ENCODE measurements around the gene TMPRSS6.

TMPRSS6 gene

DNA sequence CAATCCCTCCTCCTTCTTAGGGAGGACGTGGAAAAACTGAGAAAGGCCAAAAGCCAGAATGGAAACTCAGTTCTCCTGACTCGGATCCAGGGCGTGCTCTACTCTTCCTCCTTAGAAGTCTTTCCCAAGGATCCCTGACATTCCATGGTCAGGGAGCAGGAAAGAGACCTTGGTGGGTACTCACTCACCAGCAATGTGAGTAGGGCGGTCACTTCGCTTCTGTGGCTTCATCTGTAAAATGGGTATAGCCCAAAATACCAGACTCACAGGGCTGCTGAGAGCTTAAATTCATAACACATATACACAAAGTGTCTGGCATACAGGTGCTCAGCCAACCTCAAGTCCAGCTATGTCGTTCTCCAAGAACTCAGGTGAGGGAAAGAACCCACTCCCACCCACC lies 58.6 kb downstream of the TMPRSS6 start:
- no peak for DNase-seq

GRCh38 chr22:37049224-37049623 lies 60.3 kb downstream of the TMPRSS6 start:
- DNase-seq, result no peak

DNA sequence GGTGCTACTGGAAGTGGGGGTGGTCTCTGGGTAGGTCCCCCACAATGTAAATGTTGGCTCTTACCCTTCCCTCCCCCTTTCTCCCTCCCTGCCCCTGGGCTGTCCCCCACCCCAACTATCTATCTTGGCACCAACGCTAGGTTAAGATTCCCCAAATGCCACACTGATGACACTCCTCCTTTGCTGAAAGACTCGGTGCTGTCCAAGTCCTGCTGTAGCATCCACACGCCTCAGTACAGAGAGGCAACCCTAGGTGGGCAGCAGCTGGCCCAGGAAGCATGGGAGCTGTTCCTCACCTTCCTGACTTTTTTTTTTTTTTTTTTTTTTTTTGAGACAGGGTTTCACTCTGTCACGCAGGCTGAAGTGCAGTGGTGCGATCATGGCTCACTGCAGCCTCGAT lies 61.4 kb downstream of the TMPRSS6 start:
- peak; percentile 40 for DNase-seq

DNA sequence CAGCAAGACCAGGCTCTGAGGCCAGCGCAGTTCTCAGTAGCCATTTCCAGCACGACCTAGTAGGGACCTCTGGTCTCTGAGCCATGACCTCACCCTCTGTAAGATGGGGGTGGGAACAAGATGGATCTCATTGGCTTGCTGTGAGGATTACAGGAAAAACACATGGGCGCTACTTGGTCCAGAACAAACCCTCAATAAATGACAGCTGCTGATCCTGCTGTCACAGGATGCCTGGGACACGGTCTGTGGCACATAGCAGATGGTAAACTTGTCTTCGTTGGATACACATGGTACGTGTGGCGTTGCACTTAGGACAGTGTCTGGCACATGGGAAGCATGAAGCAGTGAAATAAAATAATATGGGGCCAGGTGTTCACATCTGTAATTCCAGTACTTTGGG lies 62.5 kb downstream of the TMPRSS6 start:
- DNase-seq, result no peak

DNA sequence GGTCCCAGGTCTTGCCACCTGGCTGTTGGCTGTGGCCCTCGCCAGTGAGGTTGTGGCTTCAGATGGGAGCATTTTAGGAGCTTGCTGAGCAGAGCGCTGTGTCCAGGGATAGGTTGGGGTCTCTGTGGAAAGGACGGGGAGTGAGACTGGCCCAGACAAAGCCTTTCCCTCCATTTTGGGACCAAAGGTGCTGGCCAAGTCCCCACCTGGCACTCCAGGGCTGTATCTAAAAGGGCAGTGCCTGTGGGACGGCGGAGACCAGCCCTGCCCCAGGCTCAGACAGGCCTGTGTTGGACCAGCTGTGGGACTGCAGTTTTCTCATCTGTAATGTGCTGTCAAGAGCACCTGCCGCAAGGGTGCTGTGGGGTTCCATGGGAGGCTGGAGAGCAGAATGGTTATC lies 62.9 kb downstream of the TMPRSS6 start:
- no peak for DNase-seq

DNA sequence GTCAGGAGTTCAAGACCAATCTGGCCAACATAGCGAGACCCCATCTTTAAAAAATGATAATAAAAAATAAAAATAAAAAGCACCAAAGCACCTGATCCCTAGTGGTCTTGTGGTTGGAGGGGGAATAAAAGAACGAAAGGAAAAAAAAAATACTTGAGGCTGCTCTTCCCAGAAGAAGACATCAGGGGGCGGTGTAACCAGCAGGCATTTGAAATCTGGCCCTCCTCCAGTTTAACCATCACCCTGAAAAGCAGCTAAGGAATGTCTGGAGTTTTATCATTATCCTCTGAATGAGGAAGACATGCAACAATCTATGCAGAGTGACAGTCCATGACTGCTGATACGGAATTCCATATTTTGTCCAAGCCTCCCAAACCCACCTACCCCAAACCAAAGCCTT lies 63.6 kb downstream of the TMPRSS6 start:
- peak; percentile 66 for DNase-seq

DNA sequence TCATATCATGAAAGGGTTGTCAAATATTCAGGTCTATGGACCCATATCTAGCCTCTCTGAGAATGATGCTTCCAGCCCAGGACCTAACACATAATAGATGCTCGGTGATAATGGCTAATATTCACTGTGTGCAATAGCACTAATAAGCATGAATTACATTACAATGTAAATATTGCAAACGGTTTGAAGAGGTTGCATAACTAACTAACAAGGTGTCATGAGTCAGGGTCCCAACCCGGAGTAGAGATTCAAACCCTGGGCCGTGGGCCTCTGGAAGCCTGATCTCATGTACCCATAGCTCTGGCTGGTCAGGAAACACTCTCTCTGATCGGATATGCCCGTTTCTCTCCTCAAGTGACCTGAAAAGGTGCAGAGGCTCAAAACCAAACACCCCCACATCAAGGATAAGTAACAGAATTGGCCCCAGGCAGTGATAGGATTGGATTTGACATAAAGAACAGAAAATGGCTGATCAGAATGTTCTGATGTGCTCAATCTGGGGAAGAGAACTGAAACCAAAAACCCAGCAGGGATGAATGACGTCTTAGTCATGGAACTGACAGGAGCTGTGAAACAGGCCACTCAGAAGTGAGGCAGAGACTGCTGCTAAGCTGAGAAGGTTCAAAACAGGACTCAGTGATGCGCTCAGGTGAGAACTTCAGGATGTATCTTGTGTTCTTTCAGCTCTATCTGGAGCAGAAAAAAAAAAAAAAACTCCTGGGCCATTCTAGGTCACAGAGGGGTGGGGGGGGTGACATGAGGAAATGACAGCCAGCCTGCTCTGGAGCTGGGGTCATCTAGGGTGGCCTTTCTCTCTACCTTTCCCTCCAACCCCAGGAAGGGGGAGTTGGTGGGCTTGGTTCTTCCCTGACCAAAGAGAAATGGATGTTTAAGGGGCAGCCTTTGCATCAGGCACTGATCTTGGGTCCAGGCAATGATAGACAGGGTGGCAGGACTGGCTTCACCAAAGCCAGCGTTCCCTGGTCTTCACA lies 64.6 kb downstream of the TMPRSS6 start:
- no peak for DNase-seq

GRCh38 chr22:37043828-37044538 lies 65.5 kb downstream of the TMPRSS6 start:
- no peak for DNase-seq

GRCh38 chr22:37043209-37043827 lies 66.2 kb downstream of the TMPRSS6 start:
- DNase-seq, result no peak

DNA sequence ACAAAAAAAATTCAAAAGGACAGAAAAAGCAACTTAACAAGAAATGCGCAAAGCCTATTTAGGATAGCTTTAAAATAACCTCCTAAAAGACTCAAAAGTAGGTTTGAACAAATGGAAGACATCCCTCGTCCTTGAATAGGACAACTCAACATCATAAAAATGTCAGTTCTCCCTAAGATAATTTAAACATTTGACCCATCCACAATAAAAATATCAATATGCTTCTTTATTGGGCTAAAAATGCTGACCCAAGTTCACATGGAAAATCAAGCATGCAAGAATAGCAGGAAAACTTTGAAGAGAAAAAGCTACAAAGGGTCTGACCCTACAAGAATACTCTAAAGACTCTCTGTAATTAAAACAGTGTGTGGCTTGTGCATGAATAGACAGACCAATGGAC lies 70.0 kb downstream of the TMPRSS6 start:
- DNase-seq, result no peak

GRCh38 chr22:37037669-37038068 lies 71.8 kb downstream of the TMPRSS6 start:
- no peak for DNase-seq

DNA sequence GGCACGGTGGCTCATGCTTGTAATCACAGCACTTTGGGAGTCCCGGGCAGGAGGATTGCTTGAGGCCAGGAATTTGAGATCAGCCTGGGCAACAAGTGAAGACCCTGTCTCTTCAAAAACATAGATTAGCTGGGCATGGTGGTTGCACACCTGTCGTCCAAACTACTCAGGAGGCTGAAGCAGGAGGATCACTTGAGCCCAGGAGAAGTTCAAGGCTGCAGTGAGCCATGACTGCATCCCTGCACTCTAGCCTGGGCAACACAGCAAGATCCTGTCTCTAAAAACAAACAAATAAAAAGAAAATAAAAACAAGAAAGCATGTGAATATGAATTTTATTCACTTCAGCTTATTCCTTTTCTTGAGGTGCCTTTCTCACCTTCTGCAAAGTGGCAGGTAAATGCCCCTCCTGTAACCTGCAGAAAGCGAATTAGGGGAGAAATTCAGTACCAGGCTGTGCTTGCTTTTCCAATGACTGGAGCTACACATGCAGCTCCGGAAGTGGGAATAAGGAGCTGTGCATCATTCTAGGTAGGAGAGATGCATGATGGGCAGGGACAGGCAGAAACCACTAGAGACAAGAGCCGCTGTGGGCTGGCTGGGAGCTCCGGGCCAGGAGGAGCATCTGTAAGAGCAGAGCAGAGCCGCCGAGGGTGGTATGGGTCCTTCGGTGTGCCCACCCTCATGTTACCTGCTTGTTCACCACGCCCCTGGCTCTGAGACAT lies 72.7 kb downstream of the TMPRSS6 start:
- no peak for DNase-seq

DNA sequence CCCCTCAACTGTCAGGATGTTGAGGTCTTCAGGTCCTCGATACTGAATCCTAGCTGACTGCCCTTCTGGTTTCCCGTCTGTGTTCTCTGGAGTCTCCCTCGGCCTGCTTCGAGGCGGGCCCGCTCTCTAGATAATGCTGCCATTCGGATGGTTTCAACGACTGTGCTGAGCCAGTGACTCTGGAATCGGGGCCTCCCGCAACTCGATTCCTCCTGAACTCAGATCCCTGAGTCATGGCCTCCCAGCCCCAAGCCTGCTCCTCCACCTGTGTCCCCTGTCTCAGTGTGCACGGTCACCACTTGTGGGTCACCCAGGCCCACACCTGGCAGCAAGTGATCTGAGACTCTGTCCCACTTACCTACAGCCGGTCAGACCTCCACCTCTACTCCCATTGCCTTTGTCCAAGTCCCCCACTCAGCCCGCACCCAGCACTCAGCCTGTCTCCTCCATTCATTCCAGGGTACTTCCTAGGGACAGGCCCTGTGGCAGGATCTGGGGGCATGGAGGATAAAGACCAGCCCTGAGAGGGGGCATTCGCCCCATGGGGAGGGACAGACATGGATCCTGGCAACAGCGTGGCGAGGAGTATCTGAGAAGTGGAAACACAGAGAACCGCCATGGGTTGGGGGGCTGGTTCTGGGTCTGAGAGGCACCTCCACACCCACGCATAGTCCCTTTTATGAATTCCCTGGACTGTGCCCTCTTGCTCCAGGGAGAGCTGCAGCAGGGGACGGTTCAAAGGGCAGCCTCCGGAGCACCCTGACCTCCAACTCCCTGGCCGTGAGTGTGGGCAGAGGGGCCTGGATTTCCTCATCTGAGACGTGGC lies 75.7 kb downstream of the TMPRSS6 start:
- DNase-seq, result no peak

DNA sequence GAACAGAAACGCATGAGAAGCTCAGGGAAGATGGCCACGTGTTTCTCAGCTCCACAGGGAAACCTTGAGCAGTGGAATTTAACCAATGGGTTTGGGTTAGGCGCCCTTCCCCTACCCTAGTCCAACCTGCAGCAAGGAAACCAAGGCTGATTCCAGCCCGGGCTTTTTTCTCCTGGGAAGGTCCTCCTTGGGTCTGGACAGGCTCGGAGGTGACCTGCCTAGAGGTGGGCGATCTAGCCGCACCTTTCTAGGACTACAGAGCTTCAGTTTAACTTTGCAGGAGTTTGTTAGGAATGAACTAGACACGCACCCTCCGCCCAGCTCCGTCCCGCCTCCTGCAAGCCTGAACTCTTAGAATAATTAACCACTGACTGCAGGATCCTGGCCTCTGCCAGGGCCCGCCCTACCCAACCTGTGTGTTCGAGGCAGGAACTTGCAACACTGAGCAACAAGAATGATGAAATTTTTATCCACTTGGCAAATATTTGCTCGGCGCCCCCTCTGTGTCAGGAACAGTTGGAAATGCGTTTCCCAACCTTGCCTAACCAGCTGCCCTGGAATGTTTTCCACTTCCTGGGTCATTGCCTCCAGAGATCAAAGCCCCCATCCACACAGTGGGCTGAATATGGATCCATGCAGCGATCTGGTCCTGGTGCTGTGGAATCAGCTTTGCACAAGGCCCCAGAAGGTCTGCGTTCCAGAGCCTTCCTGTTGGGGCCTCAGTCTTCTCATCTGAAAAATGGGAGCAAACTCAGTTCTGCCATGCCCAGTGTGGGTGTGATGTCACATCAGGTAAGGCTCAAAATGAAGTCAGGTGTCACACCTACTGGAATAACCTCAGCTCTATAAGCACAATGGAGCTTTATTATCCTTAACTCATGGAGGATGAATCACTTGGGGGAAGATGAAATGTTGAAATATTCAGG lies 76.7 kb downstream of the TMPRSS6 start:
- peak; percentile 17 for DNase-seq

- no peak for DNase-seq
These were observed 77.4 kb downstream of the TMPRSS6 start for GRCh38 chr22:37032134-37032534.

GRCh38 chr22:37030560-37031281 lies 78.8 kb downstream of the TMPRSS6 start:
- DNase-seq, result no peak

- DNase-seq, result no peak
These were observed 80.5 kb downstream of the TMPRSS6 start for GRCh38 chr22:37028692-37029674.

GRCh38 chr22:37027556-37027955 lies 82.0 kb downstream of the TMPRSS6 start:
- no peak for DNase-seq

GRCh38 chr22:37026325-37026724 lies 83.2 kb downstream of the TMPRSS6 start:
- no peak for DNase-seq

Data from fibroblast of skin of back (primary cell).